H1 (cell line): ENCODE results near the gene KCNQ2. TPM values are rescaled to one million over a fixed set of nuclear protein-coding genes. Genes with fewer than 3 reads are reported as not detected.

Experiments
- HDAC2 ChIP-seq, 2 experiments: fragments of 300-600 bp in 1 of 2; sonication (generic) in 1 of 2; IDR thresholded peaks; 2 replicates each; pipeline ENCODE4 v1.6.1; 2011 to 2012; ENCODE audit warnings: low read depth in 2 of 2, low read length in 2 of 2, mild to moderate bottlenecking in 2 of 2, moderate library complexity in 2 of 2, borderline replicate concordance in 1 of 2, inconsistent platforms in 1 of 2
- SIN3A ChIP-seq, 2 experiments: IDR thresholded peaks in 1 of 2; conservative IDR thresholded peaks in 1 of 2; 2 replicates each; pipeline ENCODE4 v1.6.1; 2011 to 2012; ENCODE audit warnings: low read length in 2 of 2, improper control_type of control experiment in 1 of 2, low read depth in 1 of 2, mild to moderate bottlenecking in 1 of 2
- polyA plus RNA-seq, 7 experiments: library from polyadenylated mRNA; depleted of rRNA in 3 of 7; stranded (reverse) in 5 of 7; unstranded in 2 of 7; fragments of >200 nt in 5 of 7; fragments of 200-250 nt in 2 of 7; gene quantifications; 1 replicate in 5 of 7; 2 replicates in 1 of 7; 4 replicates in 1 of 7; pipeline versions ENCODE4 v1.2.1 to v1.2.3, GENCODE V29; 2011 to 2013; ENCODE audit warnings: missing spikeins in 2 of 7, mixed read lengths in 2 of 7
- total RNA-seq: library from RNA; stranded (reverse); fragmentation: NEBNext Ultra II Directional; extraction: Animal tissue kit (Norgen Biotek cat#: 25700); gene quantifications from 2 replicates; pipeline ENCODE4 v1.2.1, GENCODE V29; 2021
- TF ChIP-seq, protein P1 (sequence below): fragments of 300-600 bp; sonication (generic); IDR thresholded peaks from 2 replicates; pipeline ENCODE4 v1.7.1; 2012; ENCODE audit warnings: low read length, moderate library complexity, mild to moderate bottlenecking, inconsistent platforms; ENCODE audit not compliant: insufficient replicate concordance

KCNQ2 gene
- total and polyA plus RNA-seq, 2 of the 8 experiments (the other 6 are each of a cell fraction or from before 2014, with no cell fraction given), result 82.6 to 243 TPM

DNA sequence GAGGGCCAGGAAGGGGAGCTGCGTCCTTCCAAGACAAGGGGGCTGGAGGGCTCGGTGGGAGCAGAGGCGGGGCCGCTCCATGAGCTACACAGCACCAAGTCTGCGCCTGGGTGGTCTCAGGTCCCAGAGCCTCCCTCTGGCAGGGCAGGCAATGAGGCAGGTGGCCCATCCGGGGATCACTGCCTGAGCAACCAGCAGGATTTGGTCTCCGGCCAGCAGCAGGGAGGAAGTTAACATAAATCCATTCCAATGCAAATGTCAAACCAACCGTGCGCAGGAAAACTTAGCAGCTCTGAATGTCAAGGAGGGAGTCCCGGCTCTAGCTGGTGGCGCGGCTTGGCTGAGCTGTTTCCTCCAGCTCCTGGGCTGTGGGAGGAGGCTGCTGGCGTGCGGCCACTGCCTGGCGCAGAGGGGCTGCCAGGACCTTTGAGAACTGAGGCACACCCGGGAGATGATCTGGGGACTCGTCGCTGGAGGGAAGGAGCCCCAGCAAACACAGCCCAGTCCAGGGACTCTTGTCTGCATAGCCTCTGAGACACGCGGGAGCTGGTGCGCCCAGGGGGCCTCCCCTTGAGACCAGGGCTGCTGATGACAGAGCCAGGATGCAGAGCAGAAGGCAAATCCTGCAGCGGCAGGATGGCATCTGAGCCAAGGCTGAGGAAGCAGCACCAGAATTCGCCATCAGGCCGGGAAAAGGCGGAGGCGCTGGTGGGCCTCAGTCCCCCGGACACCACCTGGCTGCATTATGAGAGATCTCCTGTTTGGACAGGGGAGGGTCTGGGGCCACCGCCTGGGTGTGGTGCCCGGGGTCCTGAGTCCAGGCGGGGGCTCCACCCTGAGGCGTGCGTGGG is 78.2 kb downstream of the KCNQ2 start (continued):
- TF ChIP-seq HDAC2 (IDR thresholded peaks at IDR 0.05; ENCODE audit: borderline replicate concordance in 1 of 2, low read depth in 2 of 2, low read length in 2 of 2) (0 out of 4 replicates have a peak, but pooled peaks of 1 of the 2 experiments have one; percentile 10), SIN3A (conservative IDR thresholded peaks at IDR 0.05 in 1 of 2, IDR thresholded peaks at IDR 0.05 in 1 of 2; ENCODE audit: low read depth in 1 of 2, low read length in 2 of 2) (0 out of 4 replicates have a peak, but pooled peaks of 1 of the 2 experiments have one; percentile 45)
- TF ChIP-seq, protein P1, sequence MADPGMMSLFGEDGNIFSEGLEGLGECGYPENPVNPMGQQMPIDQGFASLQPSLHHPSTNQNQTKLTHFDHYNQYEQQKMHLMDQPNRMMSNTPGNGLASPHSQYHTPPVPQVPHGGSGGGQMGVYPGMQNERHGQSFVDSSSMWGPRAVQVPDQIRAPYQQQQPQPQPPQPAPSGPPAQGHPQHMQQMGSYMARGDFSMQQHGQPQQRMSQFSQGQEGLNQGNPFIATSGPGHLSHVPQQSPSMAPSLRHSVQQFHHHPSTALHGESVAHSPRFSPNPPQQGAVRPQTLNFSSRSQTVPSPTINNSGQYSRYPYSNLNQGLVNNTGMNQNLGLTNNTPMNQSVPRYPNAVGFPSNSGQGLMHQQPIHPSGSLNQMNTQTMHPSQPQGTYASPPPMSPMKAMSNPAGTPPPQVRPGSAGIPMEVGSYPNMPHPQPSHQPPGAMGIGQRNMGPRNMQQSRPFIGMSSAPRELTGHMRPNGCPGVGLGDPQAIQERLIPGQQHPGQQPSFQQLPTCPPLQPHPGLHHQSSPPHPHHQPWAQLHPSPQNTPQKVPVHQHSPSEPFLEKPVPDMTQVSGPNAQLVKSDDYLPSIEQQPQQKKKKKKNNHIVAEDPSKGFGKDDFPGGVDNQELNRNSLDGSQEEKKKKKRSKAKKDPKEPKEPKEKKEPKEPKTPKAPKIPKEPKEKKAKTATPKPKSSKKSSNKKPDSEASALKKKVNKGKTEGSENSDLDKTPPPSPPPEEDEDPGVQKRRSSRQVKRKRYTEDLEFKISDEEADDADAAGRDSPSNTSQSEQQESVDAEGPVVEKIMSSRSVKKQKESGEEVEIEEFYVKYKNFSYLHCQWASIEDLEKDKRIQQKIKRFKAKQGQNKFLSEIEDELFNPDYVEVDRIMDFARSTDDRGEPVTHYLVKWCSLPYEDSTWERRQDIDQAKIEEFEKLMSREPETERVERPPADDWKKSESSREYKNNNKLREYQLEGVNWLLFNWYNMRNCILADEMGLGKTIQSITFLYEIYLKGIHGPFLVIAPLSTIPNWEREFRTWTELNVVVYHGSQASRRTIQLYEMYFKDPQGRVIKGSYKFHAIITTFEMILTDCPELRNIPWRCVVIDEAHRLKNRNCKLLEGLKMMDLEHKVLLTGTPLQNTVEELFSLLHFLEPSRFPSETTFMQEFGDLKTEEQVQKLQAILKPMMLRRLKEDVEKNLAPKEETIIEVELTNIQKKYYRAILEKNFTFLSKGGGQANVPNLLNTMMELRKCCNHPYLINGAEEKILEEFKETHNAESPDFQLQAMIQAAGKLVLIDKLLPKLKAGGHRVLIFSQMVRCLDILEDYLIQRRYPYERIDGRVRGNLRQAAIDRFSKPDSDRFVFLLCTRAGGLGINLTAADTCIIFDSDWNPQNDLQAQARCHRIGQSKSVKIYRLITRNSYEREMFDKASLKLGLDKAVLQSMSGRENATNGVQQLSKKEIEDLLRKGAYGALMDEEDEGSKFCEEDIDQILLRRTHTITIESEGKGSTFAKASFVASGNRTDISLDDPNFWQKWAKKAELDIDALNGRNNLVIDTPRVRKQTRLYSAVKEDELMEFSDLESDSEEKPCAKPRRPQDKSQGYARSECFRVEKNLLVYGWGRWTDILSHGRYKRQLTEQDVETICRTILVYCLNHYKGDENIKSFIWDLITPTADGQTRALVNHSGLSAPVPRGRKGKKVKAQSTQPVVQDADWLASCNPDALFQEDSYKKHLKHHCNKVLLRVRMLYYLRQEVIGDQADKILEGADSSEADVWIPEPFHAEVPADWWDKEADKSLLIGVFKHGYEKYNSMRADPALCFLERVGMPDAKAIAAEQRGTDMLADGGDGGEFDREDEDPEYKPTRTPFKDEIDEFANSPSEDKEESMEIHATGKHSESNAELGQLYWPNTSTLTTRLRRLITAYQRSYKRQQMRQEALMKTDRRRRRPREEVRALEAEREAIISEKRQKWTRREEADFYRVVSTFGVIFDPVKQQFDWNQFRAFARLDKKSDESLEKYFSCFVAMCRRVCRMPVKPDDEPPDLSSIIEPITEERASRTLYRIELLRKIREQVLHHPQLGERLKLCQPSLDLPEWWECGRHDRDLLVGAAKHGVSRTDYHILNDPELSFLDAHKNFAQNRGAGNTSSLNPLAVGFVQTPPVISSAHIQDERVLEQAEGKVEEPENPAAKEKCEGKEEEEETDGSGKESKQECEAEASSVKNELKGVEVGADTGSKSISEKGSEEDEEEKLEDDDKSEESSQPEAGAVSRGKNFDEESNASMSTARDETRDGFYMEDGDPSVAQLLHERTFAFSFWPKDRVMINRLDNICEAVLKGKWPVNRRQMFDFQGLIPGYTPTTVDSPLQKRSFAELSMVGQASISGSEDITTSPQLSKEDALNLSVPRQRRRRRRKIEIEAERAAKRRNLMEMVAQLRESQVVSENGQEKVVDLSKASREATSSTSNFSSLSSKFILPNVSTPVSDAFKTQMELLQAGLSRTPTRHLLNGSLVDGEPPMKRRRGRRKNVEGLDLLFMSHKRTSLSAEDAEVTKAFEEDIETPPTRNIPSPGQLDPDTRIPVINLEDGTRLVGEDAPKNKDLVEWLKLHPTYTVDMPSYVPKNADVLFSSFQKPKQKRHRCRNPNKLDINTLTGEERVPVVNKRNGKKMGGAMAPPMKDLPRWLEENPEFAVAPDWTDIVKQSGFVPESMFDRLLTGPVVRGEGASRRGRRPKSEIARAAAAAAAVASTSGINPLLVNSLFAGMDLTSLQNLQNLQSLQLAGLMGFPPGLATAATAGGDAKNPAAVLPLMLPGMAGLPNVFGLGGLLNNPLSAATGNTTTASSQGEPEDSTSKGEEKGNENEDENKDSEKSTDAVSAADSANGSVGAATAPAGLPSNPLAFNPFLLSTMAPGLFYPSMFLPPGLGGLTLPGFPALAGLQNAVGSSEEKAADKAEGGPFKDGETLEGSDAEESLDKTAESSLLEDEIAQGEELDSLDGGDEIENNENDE, result no peak
